Loucy (cell line): ENCODE results near the gene NHSL1.

Experiments
- H2AFZ ChIP-seq: fragments of 200-600 bp; sonication (generic); 2 replicates; pipeline ENCODE4 v1.6.0; 2016; ENCODE audit warnings: antibody characterized with exemption, mild to moderate bottlenecking, low read length, moderate library complexity
- H3F3A ChIP-seq: fragments of 200-600 bp; 2 replicates; pipeline ENCODE4 v1.6.0; 2016; ENCODE audit warnings: antibody characterized with exemption, low read depth, mild to moderate bottlenecking
- H3K27me3 ChIP-seq: fragments of 200-600 bp; sonication (generic); 2 replicates; pipeline ENCODE4 v1.6.1; 2014; ENCODE audit warnings: low read length, mild to moderate bottlenecking; ENCODE audit not compliant: insufficient read depth, poor library complexity, severe bottlenecking
- H3K36me3 ChIP-seq: fragments of 200-600 bp; sonication (generic); 2 replicates; pipeline ENCODE4 v1.6.1; 2016; ENCODE audit warnings: low read length; ENCODE audit not compliant: insufficient read depth
- H3K4me1 ChIP-seq: fragments of 200-600 bp; sonication (generic); 2 replicates; pipeline ENCODE4 v1.5.1; 2014; ENCODE audit warnings: low read length, mild to moderate bottlenecking; ENCODE audit not compliant: insufficient read depth, poor library complexity, severe bottlenecking
- H3K4me2 ChIP-seq: fragments of 200-600 bp; sonication (generic); 2 replicates; pipeline ENCODE4 v1.6.0; 2014; ENCODE audit warnings: antibody characterized with exemption, low read length, low read depth, mild to moderate bottlenecking; ENCODE audit not compliant: poor library complexity, severe bottlenecking
- H3K4me3 ChIP-seq: fragments of 200-600 bp; sonication (generic); 2 replicates; pipeline ENCODE4 v1.5.1; 2014; ENCODE audit warnings: low read length, mild to moderate bottlenecking, mixed read lengths; ENCODE audit not compliant: poor library complexity, severe bottlenecking
- H3K79me2 ChIP-seq: fragments of 200-600 bp; sonication (generic); 2 replicates; pipeline ENCODE4 v1.6.1; 2014; ENCODE audit warnings: low read length; ENCODE audit not compliant: insufficient read depth
- H3K9ac ChIP-seq: fragments of 200-600 bp; sonication (generic); 2 replicates; pipeline ENCODE4 v1.6.0; 2014; ENCODE audit warnings: mild to moderate bottlenecking, low read depth, low read length, moderate library complexity; ENCODE audit not compliant: poor library complexity, severe bottlenecking
- H3K9me2 ChIP-seq: fragments of 200-600 bp; sonication (generic); replicated peaks from 2 replicates; pipeline ENCODE4 v1.6.1; 2016; ENCODE audit warnings: low read depth, low read length, mixed read lengths
- H3K9me3 ChIP-seq: fragments of 200-600 bp; sonication (generic); 2 replicates; pipeline ENCODE4 v1.6.1; 2014; ENCODE audit warnings: mild to moderate bottlenecking, antibody characterized with exemption, low read length, low read depth; ENCODE audit not compliant: insufficient read depth
- H4K20me1 ChIP-seq: fragments of 200-600 bp; sonication (generic); 2 replicates; pipeline ENCODE4 v1.6.0; 2014; ENCODE audit warnings: antibody characterized with exemption, low read length, mild to moderate bottlenecking; ENCODE audit not compliant: insufficient read depth, poor library complexity, severe bottlenecking
- CTCF ChIP-seq: fragments of 200-600 bp; sonication (generic); conservative IDR thresholded peaks from 2 replicates; pipeline ENCODE4 v1.5.1; 2014; ENCODE audit warnings: mild to moderate bottlenecking, antibody characterized with exemption, low read length
- EZH2phosphoT487 ChIP-seq: fragments of 200-600 bp; IDR thresholded peaks from 2 replicates; pipeline ENCODE4 v1.6.1; 2018; ENCODE audit warnings: antibody characterized with exemption, mild to moderate bottlenecking, moderate library complexity, borderline replicate concordance

Gene NHSL1

GRCh38 chr6:138421089-138421488, 78.2 kb downstream of the NHSL1 start:
- Histone ChIP-seq H3K27me3 (no peaks in the 10 kb centered on the region), H3K4me3 (no peak overlapping the region), H3K4me2 (no peak overlapping the region), H3F3A (no peaks in the 10 kb centered on the region), H3K9me2 (no peaks in the 10 kb centered on the region), H3K9me3 (no peaks in the 10 kb centered on the region), H3K4me1 (peaks cover 3% of the 10 kb centered on the region), H3K9ac (no peak overlapping the region), H2AFZ (no peak overlapping the region), H3K79me2 (no peaks in the 10 kb centered on the region), H4K20me1 (no peaks in the 10 kb centered on the region), H3K36me3 (no peaks in the 10 kb centered on the region)
- TF ChIP-seq CTCF = no peak
- TF ChIP-seq EZH2phosphoT487 = no peak

- Histone ChIP-seq H4K20me1 (no peaks in the 10 kb centered on the region), H3K4me3 (no peak overlapping the region), H3K4me1 (peaks cover 3% of the 10 kb centered on the region), H3F3A (no peaks in the 10 kb centered on the region), H3K9ac (no peak overlapping the region), H3K4me2 (no peak overlapping the region), H2AFZ (no peak overlapping the region), H3K27me3 (no peaks in the 10 kb centered on the region), H3K36me3 (no peaks in the 10 kb centered on the region), H3K79me2 (no peaks in the 10 kb centered on the region), H3K9me3 (no peaks in the 10 kb centered on the region), H3K9me2 (no peaks in the 10 kb centered on the region)
- TF ChIP-seq EZH2phosphoT487 (no peak), CTCF (no peak)
Measured at GRCh38 chr6:138420356-138420755, 78.9 kb downstream of the NHSL1 start.

GRCh38 chr6:138419766-138420165, 79.5 kb downstream of the NHSL1 start:
- no peaks in the 10 kb centered on the region for H3K79me2 ChIP-seq
- H3F3A ChIP-seq = no peaks in the 10 kb centered on the region
- TF ChIP-seq EZH2phosphoT487 (no peak), CTCF (no peak)
- no peaks in the 10 kb centered on the region for H4K20me1 ChIP-seq
- no peaks in the 10 kb centered on the region for H3K9me2 ChIP-seq
- no peak overlapping the region for H3K9ac ChIP-seq
- H3K4me1 ChIP-seq = peaks cover 3% of the 10 kb centered on the region
- no peak overlapping the region for H2AFZ ChIP-seq
- H3K4me2 ChIP-seq = no peak overlapping the region
- H3K9me3 ChIP-seq = no peaks in the 10 kb centered on the region
- no peak overlapping the region for H3K4me3 ChIP-seq
- H3K36me3 ChIP-seq = no peaks in the 10 kb centered on the region
- H3K27me3 ChIP-seq = no peaks in the 10 kb centered on the region
